HCT116 (cell line): Measurements from ENCODE around the gene ITPR1. TPM values are rescaled to one million over a fixed set of nuclear protein-coding genes. Genes with fewer than 3 reads are reported as not detected.

Experiments used
- ATAC-seq: fragments of 200-7000 bp; cut with Tn5 transposase; 2 replicates; pipeline ENCODE4 v1.9.1; 2020; ENCODE audit warnings: mild to moderate bottlenecking, moderate library complexity
- BruUV-seq: library from RNA; stranded (reverse); fragments of 400-500 nt; replicated peaks from 2 replicates; lab custom pipeline; 2021; lab: Mats Ljungman, UMichigan
- CTCF ChIA-PET: fragments of 300-600 bp; sonication (Branson Sonifier 250); formaldehyde crosslinking; loops from one replicate; lab custom pipeline; 2021; ENCODE audit warnings: antibody characterized with exemption; lab: Charles Lee
- POLR2A ChIA-PET: fragments of 300-600, 350-600 bp; sonication (Branson Sonifier 250); formaldehyde crosslinking; loops from one replicate; lab custom pipeline; 2021; ENCODE audit warnings: antibody characterized with exemption; lab: Charles Lee
- RAD21 ChIA-PET, 2 experiments: fragments of 300-600 bp; sonication (Branson Sonifier 250); formaldehyde crosslinking; loops; one replicate each; lab custom pipeline; 2023; ENCODE audit warnings: low total read pairs in 2 of 2; ENCODE audit not compliant: uncharacterized antibody in 2 of 2, unreplicated experiment in 2 of 2, low non-redundant PET in 1 of 2; lab: Charles Lee
- DNase-seq: peaks from one replicate; pipeline ENCODE4 v3.0.0-alpha.2; 2010; ENCODE audit warnings: low read depth, low spot score
- H2AFZ ChIP-seq: fragments of 200-600 bp; shearing (Covaris generic), sonication (generic); 2 replicates; pipeline ENCODE4 v1.6.1; 2017; ENCODE audit warnings: low read depth, mixed run types, mixed read lengths, antibody characterized with exemption, low read length; ENCODE audit not compliant: poor library complexity, severe bottlenecking
- H3K27ac ChIP-seq: 2 replicates; pipeline ENCODE4 v1.5.1; 2012; ENCODE audit warnings: low read depth, low read length
- H3K27me3 ChIP-seq: fragments of 200-600 bp; sonication (generic); 2 replicates; pipeline ENCODE4 v1.6.1; 2016; ENCODE audit warnings: mixed run types, low read length, mixed read lengths; ENCODE audit not compliant: insufficient read depth
- H3K36me3 ChIP-seq, 2 experiments: fragments of 200-500 bp in 1 of 2; fragments of 200-600 bp in 1 of 2; sonication (Bioruptor generic) in 1 of 2; sonication (generic) in 1 of 2; 2 replicates each; pipeline versions ENCODE4 v1.5.1 to v1.6.1; 2014 to 2016; ENCODE audit warnings: low read length in 2 of 2, inconsistent platforms in 1 of 2, mixed read lengths in 1 of 2, mixed run types in 1 of 2; ENCODE audit not compliant: insufficient read depth in 2 of 2, control insufficient read depth in 1 of 2
- H3K4me1 ChIP-seq, 2 experiments: fragments of 200-600 bp in 1 of 2; sonication (generic) in 1 of 2; 2 replicates each; pipeline versions ENCODE4 v1.5.1 to v1.6.1; 2012 to 2017; ENCODE audit warnings: low read length in 2 of 2, inconsistent platforms in 1 of 2, mild to moderate bottlenecking in 1 of 2, mixed read lengths in 1 of 2, mixed run types in 1 of 2, moderate library complexity in 1 of 2; ENCODE audit not compliant: insufficient read depth in 2 of 2, control insufficient read depth in 1 of 2
- H3K4me2 ChIP-seq: fragments of 200-600 bp; sonication (generic); 2 replicates; pipeline ENCODE4 v1.6.1; 2017; ENCODE audit warnings: mixed run types, low read length, mixed read lengths
- H3K4me3 ChIP-seq, 2 experiments: fragments of 200-600 bp in 1 of 2; sonication (generic) in 1 of 2; replicated peaks in 1 of 2; 2 replicates each; pipeline ENCODE4 v1.5.1; 2011 to 2016; ENCODE audit warnings: low read length in 2 of 2, control low read depth in 1 of 2, low read depth in 1 of 2, mild to moderate bottlenecking in 1 of 2, mixed read lengths in 1 of 2, mixed run types in 1 of 2
- H3K79me2 ChIP-seq: fragments of 200-600 bp; sonication (generic); 2 replicates; pipeline ENCODE4 v1.6.1; 2017; ENCODE audit warnings: mild to moderate bottlenecking, mixed run types, low read length, moderate library complexity, mixed read lengths; ENCODE audit not compliant: insufficient read depth
- H3K9ac ChIP-seq: fragments of 200-600 bp; sonication (generic); 2 replicates; pipeline ENCODE4 v1.6.1; 2016; ENCODE audit warnings: low read length, mixed read lengths
- H3K9me2 ChIP-seq: fragments of 200-600 bp; sonication (generic), shearing (Covaris generic); 2 replicates; pipeline ENCODE4 v1.6.1; 2017; ENCODE audit warnings: mixed run types, mild to moderate bottlenecking, moderate library complexity; ENCODE audit not compliant: insufficient read depth
- H3K9me3 ChIP-seq, 2 experiments: fragments of 200-500 bp in 1 of 2; fragments of 200-600 bp in 1 of 2; sonication (Bioruptor generic) in 1 of 2; sonication (generic) in 1 of 2; 2 replicates each; pipeline ENCODE4 v1.6.1; 2014 to 2017; ENCODE audit warnings: low read length in 2 of 2, mixed read lengths in 2 of 2, inconsistent platforms in 1 of 2, low read depth in 1 of 2, mild to moderate bottlenecking in 1 of 2, mixed run types in 1 of 2, moderate library complexity in 1 of 2; ENCODE audit not compliant: control insufficient read depth in 1 of 2, insufficient read depth in 1 of 2
- H4K20me1 ChIP-seq: fragments of 200-600 bp; sonication (generic), shearing (Covaris generic); 2 replicates; pipeline ENCODE4 v1.6.1; 2017; ENCODE audit warnings: mixed run types, mild to moderate bottlenecking, moderate library complexity; ENCODE audit not compliant: insufficient read depth
- CBX3 ChIP-seq: IDR thresholded peaks from 2 replicates; pipeline ENCODE4 v1.6.1; 2012; ENCODE audit warnings: low read depth
- ELF1 ChIP-seq: IDR thresholded peaks from 2 replicates; pipeline ENCODE4 v1.6.1; 2012; ENCODE audit warnings: low read depth, borderline replicate concordance
- EZH2 ChIP-seq: fragments of 200-600 bp; sonication (generic); IDR thresholded peaks from 2 replicates; pipeline ENCODE4 v1.6.1; 2017; ENCODE audit warnings: antibody characterized with exemption, mixed run types
- EZH2phosphoT487 ChIP-seq: fragments of 200-600 bp; IDR thresholded peaks from 2 replicates; pipeline ENCODE4 v1.6.1; 2018; ENCODE audit warnings: antibody characterized with exemption, borderline replicate concordance
- FOSL1 ChIP-seq: IDR thresholded peaks from 2 replicates; pipeline ENCODE4 v1.6.1; 2012; ENCODE audit warnings: low read depth
- POLR2A ChIP-seq: IDR thresholded peaks from 2 replicates; pipeline ENCODE4 v1.7.0; 2011; ENCODE audit warnings: borderline replicate concordance; ENCODE audit not compliant: insufficient read depth, insufficient read length; ENCODE audit errors: extremely low read depth
- RAD21 ChIP-seq: IDR thresholded peaks from 2 replicates; pipeline ENCODE4 v1.6.1; 2012; ENCODE audit warnings: low read depth, mild to moderate bottlenecking
- SIN3A ChIP-seq: IDR thresholded peaks from 2 replicates; pipeline ENCODE4 v1.6.1; 2012; ENCODE audit warnings: low read depth
- SP1 ChIP-seq: IDR thresholded peaks from 2 replicates; pipeline ENCODE4 v1.6.1; 2012; ENCODE audit warnings: low read depth
- TCF7L2 ChIP-seq: IDR thresholded peaks from 2 replicates; pipeline ENCODE4 v1.7.0; 2011; ENCODE audit warnings: borderline replicate concordance, inconsistent platforms; ENCODE audit not compliant: insufficient read depth, insufficient read length; ENCODE audit errors: extremely low read depth
- YY1 ChIP-seq: IDR thresholded peaks from 2 replicates; pipeline ENCODE4 v1.6.1; 2011; ENCODE audit warnings: low read length, low read depth, moderate library complexity, mild to moderate bottlenecking; ENCODE audit not compliant: insufficient replicate concordance; ENCODE audit errors: extremely low read depth
- ZFX ChIP-seq: fragments of 450-650 bp; IDR thresholded peaks from 2 replicates; pipeline ENCODE4 v1.6.1; 2017
- intact Hi-C: fragments of 100-400 bp; cut with micrococcal nuclease; formaldehyde crosslinking; loops from 2 replicates; pipeline ENCODE4 v1.10.0; 2022
- total RNA-seq: library from RNA; stranded (reverse); gene quantifications from one replicate; pipeline ENCODE4 v1.2.1, GENCODE V29; 2021; ENCODE audit not compliant: unreplicated experiment
- TF ChIP-seq, protein P1 (sequence below), 3 experiments: fragments of 200-600 bp in 1 of 3; sonication (generic) in 1 of 3; IDR thresholded peaks in 2 of 3; conservative IDR thresholded peaks in 1 of 3; 2 replicates each; pipeline ENCODE4 v1.5.1; 2012 to 2017; ENCODE audit warnings: low read depth in 2 of 3, low read length in 2 of 3, antibody characterized with exemption in 1 of 3, borderline replicate concordance in 1 of 3, control low read depth in 1 of 3, mild to moderate bottlenecking in 1 of 3, mixed read lengths in 1 of 3, mixed run types in 1 of 3, moderate library complexity in 1 of 3; ENCODE audit not compliant: insufficient read depth in 1 of 3
- TF ChIP-seq, protein P2 (sequence below): IDR thresholded peaks from 2 replicates; pipeline ENCODE4 v1.6.1; 2011; ENCODE audit warnings: mild to moderate bottlenecking, low read length, moderate library complexity; ENCODE audit not compliant: insufficient replicate concordance; ENCODE audit errors: extremely low read depth
- TF ChIP-seq, protein P3 (sequence below): IDR thresholded peaks from 2 replicates; pipeline ENCODE4 v1.6.1; 2012

ITPR1 gene
- total RNA-seq, 1 experiment from 2014 or later = 9.2 TPM

DNA sequence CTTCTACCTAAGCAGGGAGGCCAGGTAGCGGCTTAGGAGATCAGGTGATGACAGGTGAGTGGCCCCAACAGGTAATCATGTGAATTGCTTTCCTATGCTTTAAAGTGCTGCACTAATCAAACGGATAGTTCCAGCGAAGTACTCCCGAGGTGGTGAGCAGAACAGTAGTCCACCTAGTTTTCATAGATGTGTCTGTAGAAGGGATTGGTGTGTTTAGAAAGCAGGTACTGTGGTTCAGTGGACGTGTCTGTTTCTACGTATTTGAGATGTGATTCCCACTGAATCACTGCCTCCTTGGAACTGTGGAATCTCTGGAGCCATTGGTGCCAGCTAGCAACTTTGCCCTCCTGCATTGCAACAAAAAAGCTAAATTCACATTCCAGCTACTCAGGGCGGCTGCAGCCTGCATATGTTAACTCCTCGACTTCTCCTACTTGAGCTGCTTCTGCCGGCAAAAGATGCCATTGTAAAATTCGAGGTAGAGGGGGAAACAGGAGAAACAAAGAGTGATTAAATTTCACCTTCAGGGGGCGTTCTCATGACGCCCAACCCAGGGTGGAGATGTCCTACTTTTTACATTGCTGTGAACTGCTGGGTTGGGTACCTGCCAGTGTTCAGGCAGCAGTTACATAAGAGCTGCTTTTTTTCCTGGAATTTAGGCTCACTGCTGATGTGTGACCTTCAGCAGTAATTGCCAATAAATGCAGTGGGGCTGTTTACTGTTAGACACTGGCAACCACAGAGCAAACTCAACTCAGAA is 227.3 kb downstream of the ITPR1 start:
- H3K36me3 ChIP-seq = no peaks in the 10 kb centered on the region
- H3K4me2 ChIP-seq = peak overlapping the region; percentile 52
- POLR2A ChIA-PET = interaction anchor here (0.7 to 2.1 kb wide), 4 partner anchors 9 to 302 kb away, joined by 3 to 7 read pairs (median 4); partner anchors contain the start of gene BHLHE40
- 0 out of 4 replicates have a peak overlapping the region, but pooled peaks of 1 of the 2 experiments have one; percentile 1 for H3K4me3 ChIP-seq
- ATAC-seq (peak; percentile 72), DNase-seq (peak; percentile 60)
- H3K9me3 ChIP-seq = no peaks in the 10 kb centered on the region
- peak overlapping the region; percentile 29 for H2AFZ ChIP-seq
- BruUV-seq = no TSS peak
- CTCF ChIA-PET = interaction anchor here (0.6 to 2.5 kb wide), 12 partner anchors 9 to 338 kb away, joined by 3 to 28 read pairs (median 6); partner anchors contain the start of gene BHLHE40
- TF ChIP-seq POLR2A (no peak), ELF1 (no peak), CBX3 (no peak), YY1 (peak; percentile 27), SIN3A (no peak), RAD21 (peak; percentile 85), FOSL1 (no peak), SP1 (no peak), EZH2phosphoT487 (no peak), EZH2 (no peak), TCF7L2 (no peak), ZFX (no peak)
- TF ChIP-seq, protein P1, sequence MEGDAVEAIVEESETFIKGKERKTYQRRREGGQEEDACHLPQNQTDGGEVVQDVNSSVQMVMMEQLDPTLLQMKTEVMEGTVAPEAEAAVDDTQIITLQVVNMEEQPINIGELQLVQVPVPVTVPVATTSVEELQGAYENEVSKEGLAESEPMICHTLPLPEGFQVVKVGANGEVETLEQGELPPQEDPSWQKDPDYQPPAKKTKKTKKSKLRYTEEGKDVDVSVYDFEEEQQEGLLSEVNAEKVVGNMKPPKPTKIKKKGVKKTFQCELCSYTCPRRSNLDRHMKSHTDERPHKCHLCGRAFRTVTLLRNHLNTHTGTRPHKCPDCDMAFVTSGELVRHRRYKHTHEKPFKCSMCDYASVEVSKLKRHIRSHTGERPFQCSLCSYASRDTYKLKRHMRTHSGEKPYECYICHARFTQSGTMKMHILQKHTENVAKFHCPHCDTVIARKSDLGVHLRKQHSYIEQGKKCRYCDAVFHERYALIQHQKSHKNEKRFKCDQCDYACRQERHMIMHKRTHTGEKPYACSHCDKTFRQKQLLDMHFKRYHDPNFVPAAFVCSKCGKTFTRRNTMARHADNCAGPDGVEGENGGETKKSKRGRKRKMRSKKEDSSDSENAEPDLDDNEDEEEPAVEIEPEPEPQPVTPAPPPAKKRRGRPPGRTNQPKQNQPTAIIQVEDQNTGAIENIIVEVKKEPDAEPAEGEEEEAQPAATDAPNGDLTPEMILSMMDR (IDR thresholded peaks at IDR 0.05 in 2 of 3, conservative IDR thresholded peaks at IDR 0.05 in 1 of 3; ENCODE audit: borderline replicate concordance in 1 of 3, insufficient read depth in 1 of 3, low read depth in 2 of 3, low read length in 2 of 3) = peak; percentile 39 to 74 (median 48); a peak in 5 of 6 replicates
- TF ChIP-seq, protein P2, sequence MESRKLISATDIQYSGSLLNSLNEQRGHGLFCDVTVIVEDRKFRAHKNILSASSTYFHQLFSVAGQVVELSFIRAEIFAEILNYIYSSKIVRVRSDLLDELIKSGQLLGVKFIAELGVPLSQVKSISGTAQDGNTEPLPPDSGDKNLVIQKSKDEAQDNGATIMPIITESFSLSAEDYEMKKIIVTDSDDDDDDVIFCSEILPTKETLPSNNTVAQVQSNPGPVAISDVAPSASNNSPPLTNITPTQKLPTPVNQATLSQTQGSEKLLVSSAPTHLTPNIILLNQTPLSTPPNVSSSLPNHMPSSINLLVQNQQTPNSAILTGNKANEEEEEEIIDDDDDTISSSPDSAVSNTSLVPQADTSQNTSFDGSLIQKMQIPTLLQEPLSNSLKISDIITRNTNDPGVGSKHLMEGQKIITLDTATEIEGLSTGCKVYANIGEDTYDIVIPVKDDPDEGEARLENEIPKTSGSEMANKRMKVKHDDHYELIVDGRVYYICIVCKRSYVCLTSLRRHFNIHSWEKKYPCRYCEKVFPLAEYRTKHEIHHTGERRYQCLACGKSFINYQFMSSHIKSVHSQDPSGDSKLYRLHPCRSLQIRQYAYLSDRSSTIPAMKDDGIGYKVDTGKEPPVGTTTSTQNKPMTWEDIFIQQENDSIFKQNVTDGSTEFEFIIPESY = no peak
- TF ChIP-seq, protein P3, sequence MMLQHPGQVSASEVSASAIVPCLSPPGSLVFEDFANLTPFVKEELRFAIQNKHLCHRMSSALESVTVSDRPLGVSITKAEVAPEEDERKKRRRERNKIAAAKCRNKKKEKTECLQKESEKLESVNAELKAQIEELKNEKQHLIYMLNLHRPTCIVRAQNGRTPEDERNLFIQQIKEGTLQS = no peak
- H3K4me1 ChIP-seq = peaks cover 16 to 30% of the 10 kb centered on the region in 2 experiments; a peak in 3 of 4 replicates
- intact Hi-C loops = no loop called here
- H3K9me2 ChIP-seq = no peaks in the 10 kb centered on the region
- H4K20me1 ChIP-seq = no peaks in the 10 kb centered on the region
- no peaks in the 10 kb centered on the region for H3K27me3 ChIP-seq
- H3K9ac ChIP-seq = no peak overlapping the region
- RAD21 ChIA-PET = interaction anchor here (0.7 to 1.7 kb wide), 8 partner anchors 9 to 306 kb away, joined by 3 to 9 read pairs (median 4); partner anchors contain the start of gene BHLHE40 (in 2 of the 2)
- H3K79me2 ChIP-seq = no peaks in the 10 kb centered on the region
- H3K27ac ChIP-seq = no peak overlapping the region
